ENCODE data around the gene ALOX5AP. TPM values are rescaled to one million over a fixed set of nuclear protein-coding genes. Genes with fewer than 3 reads are reported as not detected.

The ALOX5AP gene
- total RNA-seq, 3 donors from 2014 or later (not counting 1 experiment from before 2014, with no cell fraction given), result 83.9 to 150 (median 114) TPM

DNA sequence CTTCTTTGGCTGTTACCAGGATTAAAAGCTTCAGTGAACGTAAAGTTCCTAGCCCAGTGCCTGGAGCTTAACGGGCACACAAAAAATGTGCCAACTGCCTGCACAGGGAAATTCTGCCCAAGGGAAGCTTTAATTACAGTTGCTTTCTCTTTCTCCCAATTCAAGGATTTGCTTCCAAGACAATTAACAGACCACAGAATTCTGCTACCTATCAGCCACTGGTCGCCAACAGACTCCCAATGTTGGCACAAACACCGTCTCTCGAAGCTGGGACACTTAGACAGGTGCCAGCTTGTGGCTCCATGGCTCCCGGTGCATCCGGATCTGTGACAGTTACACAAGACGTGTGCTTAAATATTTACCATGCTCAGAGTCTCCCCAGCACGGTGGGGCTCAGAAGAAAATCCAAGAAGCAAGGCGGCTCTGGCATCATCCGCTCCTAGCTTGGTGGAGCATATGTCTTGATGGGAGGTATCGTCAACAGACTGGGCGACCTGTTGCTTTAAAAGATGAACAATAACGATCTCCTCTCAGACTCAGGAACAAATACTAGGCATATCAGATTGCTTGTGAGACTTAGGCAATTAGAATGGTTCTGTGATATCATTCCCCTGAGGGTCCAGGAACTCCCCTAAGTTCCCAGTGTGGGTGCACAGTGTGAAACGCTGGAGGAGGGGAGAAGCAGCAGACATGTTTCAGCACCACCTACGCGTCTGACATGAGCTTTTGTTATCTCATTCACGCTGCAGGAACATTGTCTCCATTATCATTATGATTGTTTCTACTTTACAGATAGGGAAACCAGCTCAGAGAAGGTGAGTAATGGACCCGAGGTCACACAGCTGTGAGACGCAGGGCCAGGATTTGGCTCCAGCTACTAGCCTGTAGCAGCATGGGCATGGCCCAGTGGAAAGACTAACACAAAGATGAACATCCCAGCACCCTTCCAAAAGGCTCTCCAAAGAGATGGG is 61.6 kb downstream of the ALOX5AP start:
- Mint-ChIP-seq H3K27ac (peak overlapping the region; percentile 57 to 85), H3K4me1 (peaks cover 18 to 19% of the 10 kb centered on the region in 2 donors), H3K27me3 (ENCODE audit: low read depth in 2 of 2) (no peaks in the 10 kb centered on the region), H3K9me3 (no peaks in the 10 kb centered on the region), H3K4me3 (peak overlapping the region; percentile 36), H3K36me3 (no peaks in the 10 kb centered on the region)
- H3K27ac ChIP-seq (ENCODE audit: low read length), result no peak overlapping the region
- ATAC-seq, result no peak
- peaks cover 14% of the 10 kb centered on the region for H3K4me1 ChIP-seq (ENCODE audit: control insufficient read depth, insufficient read depth, low read length)
- H3K4me3 ChIP-seq (ENCODE audit: low read length), result no peak overlapping the region
- no peaks in the 10 kb centered on the region for H3K36me3 ChIP-seq (ENCODE audit: control insufficient read depth, insufficient read depth, low read length)
- DNase-seq, result no peak
- H3K9me3 ChIP-seq (ENCODE audit: control insufficient read depth, insufficient read depth, low read length), result no peaks in the 10 kb centered on the region
- H3K27me3 ChIP-seq (ENCODE audit: control insufficient read depth, insufficient read depth, low read length), result no peaks in the 10 kb centered on the region
- intact Hi-C loops (cut with micrococcal nuclease), result no loop called here
- 87% methylated on average over 19 of the region's 20 CpGs for WGBS (ENCODE audit: insufficient coverage)
- TF ChIP-seq, protein P1, sequence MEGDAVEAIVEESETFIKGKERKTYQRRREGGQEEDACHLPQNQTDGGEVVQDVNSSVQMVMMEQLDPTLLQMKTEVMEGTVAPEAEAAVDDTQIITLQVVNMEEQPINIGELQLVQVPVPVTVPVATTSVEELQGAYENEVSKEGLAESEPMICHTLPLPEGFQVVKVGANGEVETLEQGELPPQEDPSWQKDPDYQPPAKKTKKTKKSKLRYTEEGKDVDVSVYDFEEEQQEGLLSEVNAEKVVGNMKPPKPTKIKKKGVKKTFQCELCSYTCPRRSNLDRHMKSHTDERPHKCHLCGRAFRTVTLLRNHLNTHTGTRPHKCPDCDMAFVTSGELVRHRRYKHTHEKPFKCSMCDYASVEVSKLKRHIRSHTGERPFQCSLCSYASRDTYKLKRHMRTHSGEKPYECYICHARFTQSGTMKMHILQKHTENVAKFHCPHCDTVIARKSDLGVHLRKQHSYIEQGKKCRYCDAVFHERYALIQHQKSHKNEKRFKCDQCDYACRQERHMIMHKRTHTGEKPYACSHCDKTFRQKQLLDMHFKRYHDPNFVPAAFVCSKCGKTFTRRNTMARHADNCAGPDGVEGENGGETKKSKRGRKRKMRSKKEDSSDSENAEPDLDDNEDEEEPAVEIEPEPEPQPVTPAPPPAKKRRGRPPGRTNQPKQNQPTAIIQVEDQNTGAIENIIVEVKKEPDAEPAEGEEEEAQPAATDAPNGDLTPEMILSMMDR (IDR thresholded peaks at IDR 0.05), result no peak

DNA sequence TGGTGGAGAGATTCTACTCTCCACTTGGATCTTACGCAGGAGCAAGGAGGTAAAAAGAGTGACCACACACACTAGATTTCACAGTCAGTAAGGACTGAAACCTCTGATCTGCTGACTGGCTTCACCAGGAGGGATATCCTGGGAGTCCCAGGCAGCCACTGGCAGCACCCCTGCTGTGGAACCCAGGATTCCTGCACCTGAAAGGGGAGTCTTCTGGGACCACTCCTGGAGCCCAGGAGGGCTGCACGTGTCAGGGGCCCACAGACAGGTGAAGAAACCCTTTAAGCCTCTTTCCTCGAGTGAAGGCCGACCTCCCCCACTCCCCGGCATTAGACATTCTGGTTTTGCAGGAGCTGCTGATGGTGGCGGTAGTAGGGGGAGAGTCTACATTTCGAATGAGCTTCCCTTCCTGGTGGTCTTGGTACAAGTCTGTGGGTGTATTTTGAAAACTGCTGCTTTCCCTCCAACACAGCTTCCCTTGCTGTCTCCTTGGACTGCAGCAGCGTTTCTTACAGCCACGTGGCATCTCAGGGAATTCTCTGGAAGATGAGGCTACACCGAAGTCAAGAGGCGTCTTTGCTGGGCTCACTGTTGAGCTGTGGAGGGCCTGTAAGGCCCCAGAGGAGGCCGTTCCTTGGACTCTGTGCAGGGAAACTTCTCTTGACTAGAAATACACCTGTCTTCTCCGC is 62.6 kb downstream of the ALOX5AP start:
- Mint-ChIP-seq H3K4me3 (no peak overlapping the region), H3K36me3 (no peaks in the 10 kb centered on the region), H3K4me1 (peaks cover 24 to 25% of the 10 kb centered on the region in 2 donors), H3K27ac (no peak overlapping the region), H3K27me3 (ENCODE audit: low read depth in 2 of 2) (no peaks in the 10 kb centered on the region), H3K9me3 (no peaks in the 10 kb centered on the region)
- whole genome bisulfite sequencing (ENCODE audit: insufficient coverage), result 91% methylated on average over 10 of the region's 13 CpGs
- Histone ChIP-seq H3K36me3 (ENCODE audit: control insufficient read depth, insufficient read depth, low read length) (no peaks in the 10 kb centered on the region), H3K9me3 (ENCODE audit: control insufficient read depth, insufficient read depth, low read length) (no peaks in the 10 kb centered on the region), H3K4me3 (ENCODE audit: low read length) (no peak overlapping the region), H3K27me3 (ENCODE audit: control insufficient read depth, insufficient read depth, low read length) (no peaks in the 10 kb centered on the region), H3K27ac (ENCODE audit: low read length) (no peak overlapping the region), H3K4me1 (ENCODE audit: control insufficient read depth, insufficient read depth, low read length) (peaks cover 20% of the 10 kb centered on the region)
- ATAC-seq (no peak), DNase-seq (no peak)
- intact Hi-C loops (cut with micrococcal nuclease), result no loop called here
- TF ChIP-seq, protein P1 (IDR thresholded peaks at IDR 0.05), result no peak

DNA sequence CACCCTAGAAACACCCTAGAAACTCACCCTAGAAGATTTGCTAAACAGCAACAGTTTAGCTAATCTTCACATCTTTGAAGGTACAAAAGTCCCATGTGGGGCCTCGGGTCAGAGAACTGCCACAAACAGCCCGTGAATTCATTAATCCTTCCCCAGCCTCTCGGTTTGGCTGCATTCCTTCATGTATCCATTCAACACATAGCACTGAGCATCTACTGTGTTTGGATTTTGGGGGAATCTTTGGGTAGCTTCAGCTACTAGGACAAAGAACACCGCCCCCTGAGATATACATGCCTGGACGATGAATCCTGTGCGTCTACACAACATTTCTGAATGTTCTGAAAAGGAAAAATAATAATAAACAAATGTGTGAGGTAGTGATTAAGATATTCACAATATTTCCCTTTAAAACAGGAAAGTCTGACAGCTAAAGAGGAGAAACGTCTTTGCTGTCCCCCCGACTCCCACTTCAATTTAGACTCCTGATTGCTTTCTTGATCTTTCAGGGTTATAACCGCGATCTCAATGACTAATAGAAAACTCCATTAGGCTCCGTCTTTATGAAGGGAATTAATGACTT is 63.5 kb downstream of the ALOX5AP start:
- Mint-ChIP-seq H3K36me3 (no peaks in the 10 kb centered on the region), H3K27ac (no peak overlapping the region), H3K4me3 (no peak overlapping the region), H3K27me3 (ENCODE audit: low read depth in 2 of 2) (no peaks in the 10 kb centered on the region), H3K4me1 (peaks cover 32 to 33% of the 10 kb centered on the region in 2 donors), H3K9me3 (no peaks in the 10 kb centered on the region)
- Histone ChIP-seq H3K4me1 (ENCODE audit: control insufficient read depth, insufficient read depth, low read length) (peaks cover 24% of the 10 kb centered on the region), H3K4me3 (ENCODE audit: low read length) (no peak overlapping the region), H3K27me3 (ENCODE audit: control insufficient read depth, insufficient read depth, low read length) (no peaks in the 10 kb centered on the region), H3K27ac (ENCODE audit: low read length) (no peak overlapping the region), H3K36me3 (ENCODE audit: control insufficient read depth, insufficient read depth, low read length) (no peaks in the 10 kb centered on the region), H3K9me3 (ENCODE audit: control insufficient read depth, insufficient read depth, low read length) (no peaks in the 10 kb centered on the region)
- 94% methylated on average over 9 of the region's 11 CpGs for WGBS (ENCODE audit: insufficient coverage)
- intact Hi-C loops (cut with micrococcal nuclease), result no loop called here
- DNase-seq (no peak), ATAC-seq (no peak)
- TF ChIP-seq, protein P1 (IDR thresholded peaks at IDR 0.05), result no peak

All from natural killer cell (primary cell).